ENCODE data around the gene EML3. TPM values are rescaled to one million over a fixed set of nuclear protein-coding genes. Genes with fewer than 3 reads are reported as not detected.

EML3 gene
- total and polyA plus RNA-seq, 2 of the 13 experiments (the other 11 are each of a cell fraction or from before 2014, with no cell fraction given) = 10.6 to 12.3 TPM

DNA sequence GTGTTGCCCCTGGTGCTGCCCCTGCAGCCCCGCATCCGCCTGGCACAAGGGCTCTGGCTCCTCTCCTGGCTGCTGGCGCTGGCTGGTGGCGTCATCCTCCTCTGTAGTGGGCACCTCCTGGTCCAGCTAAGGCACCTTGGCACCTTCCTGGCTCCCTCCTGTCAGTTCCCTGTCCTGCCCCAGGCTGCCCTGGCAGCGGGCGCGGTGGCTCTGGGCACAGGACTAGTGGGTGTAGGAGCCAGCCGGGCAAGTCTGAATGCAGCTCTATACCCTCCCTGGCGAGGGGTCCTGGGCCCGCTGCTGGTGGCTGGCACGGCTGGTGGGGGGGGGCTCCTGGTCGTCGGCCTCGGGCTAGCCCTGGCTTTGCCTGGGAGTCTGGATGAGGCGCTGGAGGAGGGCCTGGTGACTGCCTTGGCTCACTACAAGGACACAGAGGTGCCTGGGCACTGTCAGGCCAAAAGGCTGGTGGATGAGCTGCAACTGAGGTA, 760 bp upstream of the EML3 start:
- DNase-seq (ENCODE audit: low spot score) (no peak), FAIRE-seq (no peak), ATAC-seq (peak; percentile 10)
- H3K27me3 ChIP-seq (ENCODE audit: control insufficient read depth in 1 of 2, insufficient read depth in 2 of 2, low read length in 2 of 2) = no peaks in the 10 kb centered on the region; a peak in 1 of 5 replicates
- H3K4me1 ChIP-seq (ENCODE audit: insufficient read depth, low read length) = peaks cover 48% of the 10 kb centered on the region
- ChIA-PET POLR2A (interaction anchor here (1.9 to 4.0 kb wide), 4 partner anchors 8 to 33 kb away, joined by 7 to 39 read pairs (median 33); partner anchors contain the start of genes B3GAT3, GANAB, MTA2 and TUT1), CTCF (ENCODE audit: low intra/inter-chr PET ratio, low total read pairs) (interaction anchor here (0.6 to 2.3 kb wide), 4 partner anchors 8 to 82 kb away, joined by 3 to 14 read pairs (median 5); partner anchors contain the start of genes B3GAT3 and TUT1)
- in situ Hi-C loops (cut with HindIII; ENCODE audit: extremely low pct_ligation_motif_present, low pct_unique_long_range_greater_than_20kb) = no loop called here
- H3K9me3 ChIP-seq (ENCODE audit: low read length) = no peaks in the 10 kb centered on the region
- peak overlapping the region; percentile 53 for H3K4me2 ChIP-seq (ENCODE audit: low read depth, low read length)
- intact Hi-C loops (cut with micrococcal nuclease; ENCODE audit: unreplicated experiment) = loop anchor here (5.0 kb wide), 1 partner anchor 39 kb away; the partner anchor contains the start of gene INTS5
- H3K36me3 ChIP-seq (replicated peaks in 1 of 2; ENCODE audit: control insufficient read depth in 1 of 2, insufficient read depth in 2 of 2, low read length in 2 of 2) = no peaks in the 10 kb centered on the region
- no peaks in the 10 kb centered on the region for H4K20me1 ChIP-seq (ENCODE audit: insufficient read depth, low read length)
- no peak overlapping the region for H3K9ac ChIP-seq (ENCODE audit: insufficient read depth, low read depth, low read length)
- no peak overlapping the region for H2AFZ ChIP-seq (ENCODE audit: low read length)
- H3K4me3 ChIP-seq (replicated peaks in 1 of 3; ENCODE audit: insufficient read depth in 1 of 3, low read depth in 2 of 3, low read length in 3 of 3) = peak overlapping the region in 2 of 3 experiments; percentile 77 to 93; a peak in 4 of 6 replicates
- no TSS peak for BruUV-seq (replicated peaks)
- H3K27ac ChIP-seq (ENCODE audit: extremely low read length, insufficient read depth, low read length) = peak overlapping the region; percentile 64
- WGBS (ENCODE audit: low lambda C conversion rate) = no CpG with 5 or more reads among the region's 15 CpGs
- peaks cover 2% of the 10 kb centered on the region for H3K79me2 ChIP-seq (ENCODE audit: insufficient read depth, low read length)
- 0 out of 2 replicates have a peak, but pooled peaks have one; percentile 42 for TF ChIP-seq ZBTB38 (CRISPR knock-in tag; IDR thresholded peaks at IDR 0.05)
- TF ChIP-seq KLF12 (CRISPR knock-in tag; IDR thresholded peaks at IDR 0.05; ENCODE audit: borderline replicate concordance) = no peak
- TF ChIP-seq HIC2 (CRISPR knock-in tag; IDR thresholded peaks at IDR 0.05; ENCODE audit: low read depth) = peak; percentile 81; the same call in 1 of the 2 replicates
- peak; percentile 97 for TF ChIP-seq HNRNPL (IDR thresholded peaks at IDR 0.05; ENCODE audit: low read depth, low read length)
- peak; percentile 7; the same call in 1 of the 2 replicates for TF ChIP-seq DR1 (CRISPR knock-in tag; IDR thresholded peaks at IDR 0.05)
- TF ChIP-seq ZNF180 (CRISPR knock-in tag; IDR thresholded peaks at IDR 0.05; ENCODE audit: borderline replicate concordance, low read depth) = no peak
- TF ChIP-seq, protein P1, sequence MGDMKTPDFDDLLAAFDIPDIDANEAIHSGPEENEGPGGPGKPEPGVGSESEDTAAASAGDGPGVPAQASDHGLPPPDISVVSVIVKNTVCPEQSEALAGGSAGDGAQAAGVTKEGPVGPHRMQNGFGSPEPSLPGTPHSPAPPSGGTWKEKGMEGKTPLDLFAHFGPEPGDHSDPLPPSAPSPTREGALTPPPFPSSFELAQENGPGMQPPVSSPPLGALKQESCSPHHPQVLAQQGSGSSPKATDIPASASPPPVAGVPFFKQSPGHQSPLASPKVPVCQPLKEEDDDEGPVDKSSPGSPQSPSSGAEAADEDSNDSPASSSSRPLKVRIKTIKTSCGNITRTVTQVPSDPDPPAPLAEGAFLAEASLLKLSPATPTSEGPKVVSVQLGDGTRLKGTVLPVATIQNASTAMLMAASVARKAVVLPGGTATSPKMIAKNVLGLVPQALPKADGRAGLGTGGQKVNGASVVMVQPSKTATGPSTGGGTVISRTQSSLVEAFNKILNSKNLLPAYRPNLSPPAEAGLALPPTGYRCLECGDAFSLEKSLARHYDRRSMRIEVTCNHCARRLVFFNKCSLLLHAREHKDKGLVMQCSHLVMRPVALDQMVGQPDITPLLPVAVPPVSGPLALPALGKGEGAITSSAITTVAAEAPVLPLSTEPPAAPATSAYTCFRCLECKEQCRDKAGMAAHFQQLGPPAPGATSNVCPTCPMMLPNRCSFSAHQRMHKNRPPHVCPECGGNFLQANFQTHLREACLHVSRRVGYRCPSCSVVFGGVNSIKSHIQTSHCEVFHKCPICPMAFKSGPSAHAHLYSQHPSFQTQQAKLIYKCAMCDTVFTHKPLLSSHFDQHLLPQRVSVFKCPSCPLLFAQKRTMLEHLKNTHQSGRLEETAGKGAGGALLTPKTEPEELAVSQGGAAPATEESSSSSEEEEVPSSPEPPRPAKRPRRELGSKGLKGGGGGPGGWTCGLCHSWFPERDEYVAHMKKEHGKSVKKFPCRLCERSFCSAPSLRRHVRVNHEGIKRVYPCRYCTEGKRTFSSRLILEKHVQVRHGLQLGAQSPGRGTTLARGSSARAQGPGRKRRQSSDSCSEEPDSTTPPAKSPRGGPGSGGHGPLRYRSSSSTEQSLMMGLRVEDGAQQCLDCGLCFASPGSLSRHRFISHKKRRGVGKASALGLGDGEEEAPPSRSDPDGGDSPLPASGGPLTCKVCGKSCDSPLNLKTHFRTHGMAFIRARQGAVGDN (CRISPR knock-in tag; IDR thresholded peaks at IDR 0.05) = 0 out of 2 replicates have a peak, but pooled peaks have one; percentile 12
- TF ChIP-seq AGO2 (optimal IDR thresholded peaks at IDR 0.05; ENCODE audit: low read depth, low read length) = peak; percentile 80
- TF ChIP-seq MTA1 (CRISPR knock-in tag; IDR thresholded peaks at IDR 0.05; ENCODE audit: borderline replicate concordance) = peak; percentile 23; the same call in 1 of the 2 replicates
- TF ChIP-seq ZSCAN21 (CRISPR knock-in tag; IDR thresholded peaks at IDR 0.05; ENCODE audit: borderline replicate concordance) = no peak
- no peak for TF ChIP-seq ZNF383 (CRISPR knock-in tag; IDR thresholded peaks at IDR 0.05; ENCODE audit: borderline replicate concordance)
- TF ChIP-seq HNF4A (CRISPR knock-in tag; IDR thresholded peaks at IDR 0.05) = no peak
- TF ChIP-seq RXRA (CRISPR knock-in tag; IDR thresholded peaks at IDR 0.05) = peak; percentile 31; the same call in 1 of the 2 replicates
- no peak for TF ChIP-seq SMARCE1 (IDR thresholded peaks at IDR 0.05; ENCODE audit: borderline replicate concordance)
- TF ChIP-seq MED8 (CRISPR knock-in tag; IDR thresholded peaks at IDR 0.05; ENCODE audit: insufficient replicate concordance) = peak; percentile 15
- TF ChIP-seq ZNF616 (CRISPR knock-in tag; IDR thresholded peaks at IDR 0.05; ENCODE audit: low read depth) = 0 out of 2 replicates have a peak, but pooled peaks have one; percentile 46
- 0 out of 2 replicates have a peak, but pooled peaks have one; percentile 10 for TF ChIP-seq ZBTB7A (CRISPR knock-in tag; IDR thresholded peaks at IDR 0.05)

All from HepG2 (cell line).